ENCODE results near the gene NME7.
"Not testable (repeated sequence)": the region's sequence is repeated elsewhere in the genome, so short reads cannot be mapped to it uniquely, and the experiment has no call there.

Gene NME7

DNA sequence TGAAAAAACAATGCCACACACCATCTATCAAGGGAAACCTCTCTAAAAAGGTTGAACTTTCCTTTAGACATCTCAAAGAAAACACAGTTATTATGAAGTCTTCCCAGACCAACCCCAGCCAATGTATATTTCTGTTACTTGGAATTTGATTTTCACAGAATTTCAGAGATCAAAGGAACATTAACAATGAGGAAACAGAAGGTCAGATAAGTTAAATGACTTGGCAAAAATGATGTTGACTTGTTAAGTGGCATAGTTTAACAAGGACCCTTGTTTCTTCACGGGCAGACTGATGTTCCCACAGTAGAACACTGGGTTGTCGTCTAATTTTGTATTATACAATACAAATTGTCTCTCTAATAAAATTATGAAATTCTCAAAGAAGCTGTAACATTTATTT, 29.0 kb downstream of the NME7 start:
- no peak overlapping the region for H3K27ac ChIP-seq (ENCODE audit: low read depth, low read length)
- no peak overlapping the region for H3K4me3 ChIP-seq (ENCODE audit: low read length)
- H3K36me3 ChIP-seq (ENCODE audit: control insufficient read depth, insufficient read depth, low read length) = no peaks in the 10 kb centered on the region
- no peaks in the 10 kb centered on the region for H3K27me3 ChIP-seq (ENCODE audit: control insufficient read depth, insufficient read depth, low read length)
- H3K9ac ChIP-seq (ENCODE audit: low read length) = no peak overlapping the region
- H3K4me1 ChIP-seq (ENCODE audit: control insufficient read depth, insufficient read depth, low read length) = no peaks in the 10 kb centered on the region

DNA sequence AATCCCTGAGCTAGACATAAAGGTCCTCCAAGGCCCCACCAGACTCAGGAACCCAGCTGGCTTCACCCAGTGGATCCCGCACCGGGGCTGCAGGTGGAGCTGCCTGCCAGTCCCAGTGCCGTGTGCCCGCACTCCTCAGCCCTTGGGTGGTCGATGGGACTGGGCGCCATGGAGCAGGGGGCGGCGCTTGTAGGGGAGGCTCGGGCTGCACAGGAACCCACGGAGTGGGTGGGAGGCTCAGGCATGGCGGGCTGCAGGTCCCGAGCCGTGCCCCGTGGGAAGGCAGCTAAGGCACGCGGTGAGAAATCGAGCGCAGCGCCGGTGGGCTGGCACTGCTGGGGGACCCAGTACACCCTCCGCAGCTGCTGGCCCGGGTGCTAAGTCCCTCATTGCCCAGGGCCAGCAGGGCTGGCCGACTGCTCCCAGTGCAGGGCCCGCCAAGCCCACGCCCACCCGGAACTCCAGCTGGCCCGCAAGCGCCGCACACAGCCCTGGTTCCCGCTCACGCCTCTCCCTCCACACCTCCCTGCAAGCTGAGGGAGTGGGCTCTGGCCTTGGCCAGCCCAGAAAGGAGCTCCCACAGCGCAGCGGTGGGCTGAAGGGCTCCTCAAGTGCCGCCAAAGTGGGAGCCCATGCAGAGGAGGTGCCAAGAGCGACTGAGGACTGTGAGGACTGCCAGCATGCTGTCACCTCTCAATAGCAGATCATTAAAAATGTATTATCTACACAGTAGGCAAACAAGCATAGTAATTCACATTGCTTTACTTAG, 30.5 kb downstream of the NME7 start:
- H3K4me1 ChIP-seq (ENCODE audit: control insufficient read depth, insufficient read depth, low read length); H3K4me3 ChIP-seq (ENCODE audit: low read length); H3K9ac ChIP-seq (ENCODE audit: low read length); H3K27me3 ChIP-seq (ENCODE audit: control insufficient read depth, insufficient read depth, low read length); H3K27ac ChIP-seq (ENCODE audit: low read depth, low read length); H3K36me3 ChIP-seq (ENCODE audit: control insufficient read depth, insufficient read depth, low read length): not testable (repeated sequence)

DNA sequence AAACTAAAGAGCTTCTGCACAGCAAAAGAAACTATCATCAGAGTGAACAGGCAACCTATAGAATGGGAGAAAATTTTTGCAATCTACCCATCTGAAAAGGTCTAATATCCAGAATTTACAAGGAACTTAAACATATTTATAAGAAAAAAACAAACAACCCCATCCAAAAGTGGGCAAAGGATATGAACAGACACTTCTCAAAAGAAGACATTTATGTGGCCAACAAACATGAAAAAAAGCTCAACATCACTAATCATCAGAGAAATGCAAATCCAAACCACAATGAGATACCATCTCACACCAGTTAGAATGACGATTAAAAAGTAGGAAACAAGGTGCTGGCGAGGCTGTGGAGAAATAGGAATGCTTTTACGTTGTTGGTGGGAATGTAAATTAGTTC, 32.9 kb downstream of the NME7 start:
- not testable (repeated sequence) for H3K4me1 ChIP-seq (ENCODE audit: control insufficient read depth, insufficient read depth, low read length); H3K27me3 ChIP-seq (ENCODE audit: control insufficient read depth, insufficient read depth, low read length); H3K4me3 ChIP-seq (ENCODE audit: low read length); H3K36me3 ChIP-seq (ENCODE audit: control insufficient read depth, insufficient read depth, low read length); H3K9ac ChIP-seq (ENCODE audit: low read length); H3K27ac ChIP-seq (ENCODE audit: low read depth, low read length)

DNA sequence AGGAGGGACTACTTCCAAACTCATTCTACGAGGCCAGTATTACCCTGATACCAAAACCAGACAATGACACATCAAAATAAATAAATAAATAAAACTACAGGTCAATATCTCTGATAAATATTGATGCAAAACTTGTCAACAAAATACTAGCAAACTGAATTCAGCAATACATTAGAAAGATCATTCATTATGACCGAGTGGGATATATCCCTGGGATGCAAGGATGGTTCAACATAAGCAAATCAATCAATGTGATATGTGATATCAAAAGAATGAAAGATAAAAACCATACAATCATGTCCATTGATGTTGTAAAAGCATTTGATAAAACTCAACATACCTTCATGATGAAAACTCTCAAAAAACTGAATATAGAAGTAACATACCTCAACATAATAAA, 36.7 kb downstream of the NME7 start:
- Histone ChIP-seq H3K27me3 (ENCODE audit: control insufficient read depth, insufficient read depth, low read length) (no peaks in the 10 kb centered on the region), H3K9ac (ENCODE audit: low read length) (no peak overlapping the region), H3K4me3 (ENCODE audit: low read length) (no peak overlapping the region), H3K27ac (ENCODE audit: low read depth, low read length) (no peak overlapping the region), H3K4me1 (ENCODE audit: control insufficient read depth, insufficient read depth, low read length) (no peaks in the 10 kb centered on the region), H3K36me3 (ENCODE audit: control insufficient read depth, insufficient read depth, low read length) (no peaks in the 10 kb centered on the region)

DNA sequence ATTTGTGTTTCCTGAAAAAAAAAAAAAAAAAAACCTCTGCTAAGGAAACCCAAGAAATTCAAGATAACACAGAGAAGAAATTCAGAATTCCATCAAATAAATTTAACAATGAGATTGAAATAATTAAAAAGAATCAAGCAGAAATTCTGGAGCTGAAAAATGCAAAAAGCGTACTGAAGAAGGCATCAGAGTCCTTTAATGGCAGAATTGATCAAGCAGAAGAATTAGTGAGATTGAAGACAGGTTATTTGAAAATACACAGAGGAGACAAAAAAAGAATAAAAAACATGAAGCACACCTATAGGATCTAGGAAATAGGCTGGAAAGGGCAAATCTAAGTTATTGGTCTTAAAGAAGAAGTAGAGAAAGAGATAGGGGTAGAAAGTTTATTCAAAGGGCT, 38.2 kb downstream of the NME7 start:
- H3K9ac ChIP-seq (ENCODE audit: low read length) = no peak overlapping the region

DNA sequence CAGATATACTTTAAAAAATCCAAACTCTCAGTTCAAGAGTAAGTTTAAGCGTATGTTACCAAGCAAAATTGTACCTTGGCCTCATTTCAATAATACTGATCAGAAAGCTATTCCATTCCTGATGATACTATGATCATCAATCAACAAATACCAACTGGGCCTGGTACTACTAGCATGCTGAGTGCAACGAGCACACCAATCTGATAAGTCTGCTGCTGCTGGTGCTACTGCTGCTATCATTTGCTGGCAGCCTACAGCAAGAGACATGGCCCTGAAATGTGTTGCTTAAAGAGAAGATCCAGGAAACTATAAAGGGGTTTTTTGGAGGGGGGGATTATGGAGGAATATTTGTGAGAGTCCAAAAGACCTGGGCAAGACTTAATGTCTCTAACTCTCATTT, 39.7 kb downstream of the NME7 start:
- H3K27ac ChIP-seq (ENCODE audit: low read depth, low read length) = no peak overlapping the region

More for the DNA sequence above, 38.2 kb downstream of the NME7 start:
- H3K36me3 ChIP-seq (ENCODE audit: control insufficient read depth, insufficient read depth, low read length) = no peaks in the 10 kb centered on the region
- no peaks in the 10 kb centered on the region for H3K4me1 ChIP-seq (ENCODE audit: control insufficient read depth, insufficient read depth, low read length)
- H3K27me3 ChIP-seq (ENCODE audit: control insufficient read depth, insufficient read depth, low read length) = no peaks in the 10 kb centered on the region
- H3K4me3 ChIP-seq (ENCODE audit: low read length) = no peak overlapping the region
- no peak overlapping the region for H3K27ac ChIP-seq (ENCODE audit: low read depth, low read length)

DNA sequence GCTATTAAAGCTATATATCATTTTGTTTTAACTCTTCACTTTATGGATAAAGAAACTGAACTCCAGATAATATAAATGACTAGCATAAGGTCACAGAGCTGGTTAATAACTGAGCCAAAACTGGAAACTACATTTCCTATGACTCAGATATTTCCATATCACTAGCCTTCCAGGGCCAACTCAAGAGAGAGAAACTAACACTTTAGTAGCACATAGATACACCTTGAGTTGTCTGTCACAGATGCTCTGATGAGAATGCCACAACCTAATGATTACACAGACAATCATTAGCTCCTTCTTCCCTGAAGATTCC, 40.7 kb downstream of the NME7 start:
- H3K9ac ChIP-seq (ENCODE audit: low read length) = no peak overlapping the region
- no peak overlapping the region for H3K27ac ChIP-seq (ENCODE audit: low read depth, low read length)

More for the DNA sequence above, 39.7 kb downstream of the NME7 start:
- H3K4me3 ChIP-seq (ENCODE audit: low read length) = no peak overlapping the region
- H3K4me1 ChIP-seq (ENCODE audit: control insufficient read depth, insufficient read depth, low read length) = no peaks in the 10 kb centered on the region
- no peak overlapping the region for H3K9ac ChIP-seq (ENCODE audit: low read length)
- H3K36me3 ChIP-seq (ENCODE audit: control insufficient read depth, insufficient read depth, low read length) = no peaks in the 10 kb centered on the region
- no peaks in the 10 kb centered on the region for H3K27me3 ChIP-seq (ENCODE audit: control insufficient read depth, insufficient read depth, low read length)

DNA sequence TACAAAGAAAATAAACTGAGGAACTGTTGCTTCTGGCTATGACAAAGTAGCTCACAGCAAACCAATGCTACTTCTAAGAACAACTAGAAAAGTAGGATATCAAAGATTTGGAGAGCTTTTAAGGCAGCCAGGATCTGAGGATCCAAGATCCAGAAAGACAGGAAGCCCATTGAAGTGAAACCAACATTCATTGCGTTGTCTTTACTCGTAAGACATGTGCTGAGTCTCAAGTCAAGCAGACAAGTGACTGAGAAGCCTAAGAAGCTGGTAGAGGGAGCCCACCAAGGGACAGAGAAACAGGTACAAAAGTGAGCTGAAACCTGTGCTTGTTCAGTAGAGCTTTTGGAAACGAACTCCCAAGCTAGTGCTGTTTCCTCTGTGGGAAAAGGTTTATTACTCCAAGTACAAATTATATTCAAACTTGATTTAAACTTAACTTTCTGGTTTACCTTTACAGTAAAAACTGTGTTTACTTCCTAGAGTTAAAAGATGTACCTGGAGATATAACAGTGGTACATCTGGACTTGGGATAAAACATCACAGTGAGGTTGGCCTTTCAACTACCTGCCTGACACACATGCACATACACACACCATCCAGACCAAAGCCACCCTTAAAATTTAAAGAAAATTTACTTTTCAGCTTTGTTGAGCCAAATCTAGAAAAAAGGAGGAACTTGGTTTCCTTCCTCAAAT, 41.2 kb downstream of the NME7 start:
- Histone ChIP-seq H3K27me3 (ENCODE audit: control insufficient read depth, insufficient read depth, low read length) (no peaks in the 10 kb centered on the region), H3K4me3 (ENCODE audit: low read length) (no peak overlapping the region), H3K4me1 (ENCODE audit: control insufficient read depth, insufficient read depth, low read length) (no peaks in the 10 kb centered on the region), H3K36me3 (ENCODE audit: control insufficient read depth, insufficient read depth, low read length) (no peaks in the 10 kb centered on the region), H3K9ac (ENCODE audit: low read length) (no peak overlapping the region), H3K27ac (ENCODE audit: low read depth, low read length) (no peak overlapping the region)

More for the DNA sequence above, 40.7 kb downstream of the NME7 start:
- H3K4me1 ChIP-seq (ENCODE audit: control insufficient read depth, insufficient read depth, low read length) = no peaks in the 10 kb centered on the region
- no peak overlapping the region for H3K4me3 ChIP-seq (ENCODE audit: low read length)
- H3K36me3 ChIP-seq (ENCODE audit: control insufficient read depth, insufficient read depth, low read length) = no peaks in the 10 kb centered on the region
- no peaks in the 10 kb centered on the region for H3K27me3 ChIP-seq (ENCODE audit: control insufficient read depth, insufficient read depth, low read length)

DNA sequence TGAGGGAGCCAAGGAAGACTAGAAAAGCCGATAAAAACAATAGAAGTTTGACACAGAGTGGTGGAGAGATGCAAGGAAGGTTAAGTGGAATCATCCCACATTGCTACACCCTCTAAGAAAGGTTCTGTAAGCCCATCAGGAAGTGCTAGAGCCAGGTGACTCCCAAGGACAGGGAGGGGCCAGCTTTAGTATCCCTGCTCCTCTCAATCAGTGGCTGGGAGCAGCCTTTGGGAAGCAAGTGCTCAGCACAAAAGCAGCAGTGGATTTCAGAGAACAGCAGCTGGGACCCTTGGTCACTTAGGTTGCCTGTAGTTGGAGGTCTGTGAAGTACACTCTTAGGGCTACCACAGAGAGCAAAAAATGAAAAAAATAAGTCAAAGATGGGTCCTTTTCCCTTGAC, 42.5 kb downstream of the NME7 start:
- H3K27me3 ChIP-seq (ENCODE audit: control insufficient read depth, insufficient read depth, low read length) = no peaks in the 10 kb centered on the region
- H3K27ac ChIP-seq (ENCODE audit: low read depth, low read length) = no peak overlapping the region
- H3K4me3 ChIP-seq (ENCODE audit: low read length) = no peak overlapping the region
- no peak overlapping the region for H3K9ac ChIP-seq (ENCODE audit: low read length)
- no peaks in the 10 kb centered on the region for H3K4me1 ChIP-seq (ENCODE audit: control insufficient read depth, insufficient read depth, low read length)
- no peaks in the 10 kb centered on the region for H3K36me3 ChIP-seq (ENCODE audit: control insufficient read depth, insufficient read depth, low read length)

DNA sequence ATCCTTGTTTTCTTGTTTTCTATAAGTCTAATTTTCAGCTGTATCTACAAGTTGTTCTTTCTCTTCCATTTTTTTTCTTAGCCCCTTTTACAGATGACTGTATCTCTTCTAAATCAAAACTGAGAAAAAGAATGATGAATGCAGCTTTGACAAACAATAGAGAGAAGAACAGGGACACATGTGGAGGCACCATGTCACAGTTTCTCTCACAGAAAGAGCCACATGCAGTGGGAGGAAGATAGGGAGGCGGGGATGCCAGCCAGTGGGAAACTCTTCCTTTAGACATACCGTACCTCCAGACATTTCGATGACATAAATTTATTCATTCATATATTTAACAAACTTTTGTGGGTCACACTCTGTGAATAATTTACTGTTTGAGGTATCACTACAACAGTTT, 45.5 kb downstream of the NME7 start:
- Histone ChIP-seq H3K4me3 (ENCODE audit: low read length) (no peak overlapping the region), H3K36me3 (ENCODE audit: control insufficient read depth, insufficient read depth, low read length) (no peaks in the 10 kb centered on the region), H3K4me1 (ENCODE audit: control insufficient read depth, insufficient read depth, low read length) (no peaks in the 10 kb centered on the region), H3K27ac (ENCODE audit: low read depth, low read length) (no peak overlapping the region), H3K27me3 (ENCODE audit: control insufficient read depth, insufficient read depth, low read length) (no peaks in the 10 kb centered on the region), H3K9ac (ENCODE audit: low read length) (no peak overlapping the region)

DNA sequence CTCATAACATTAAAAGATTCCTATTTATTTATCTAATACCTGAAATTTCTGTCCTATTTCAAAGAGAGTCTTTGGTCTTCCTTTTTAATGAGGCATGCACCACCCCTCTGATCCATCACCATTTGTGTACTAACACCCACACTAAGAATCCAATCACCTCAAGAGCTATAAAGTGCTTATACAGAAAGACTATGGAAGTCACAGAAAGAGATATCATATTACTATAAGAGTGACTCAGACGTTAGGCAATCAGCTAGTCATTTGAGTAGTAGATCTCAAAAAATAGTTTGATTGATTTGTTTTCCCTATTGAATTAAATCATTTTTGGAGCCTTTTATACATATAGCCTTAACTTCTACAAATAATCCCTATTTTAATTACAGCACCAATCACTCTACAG, 46.1 kb downstream of the NME7 start:
- no peak overlapping the region for H3K9ac ChIP-seq (ENCODE audit: low read length)
- H3K4me1 ChIP-seq (ENCODE audit: control insufficient read depth, insufficient read depth, low read length) = no peaks in the 10 kb centered on the region
- H3K27ac ChIP-seq (ENCODE audit: low read depth, low read length) = no peak overlapping the region
- no peaks in the 10 kb centered on the region for H3K36me3 ChIP-seq (ENCODE audit: control insufficient read depth, insufficient read depth, low read length)
- H3K27me3 ChIP-seq (ENCODE audit: control insufficient read depth, insufficient read depth, low read length) = no peaks in the 10 kb centered on the region
- no peak overlapping the region for H3K4me3 ChIP-seq (ENCODE audit: low read length)

DNA sequence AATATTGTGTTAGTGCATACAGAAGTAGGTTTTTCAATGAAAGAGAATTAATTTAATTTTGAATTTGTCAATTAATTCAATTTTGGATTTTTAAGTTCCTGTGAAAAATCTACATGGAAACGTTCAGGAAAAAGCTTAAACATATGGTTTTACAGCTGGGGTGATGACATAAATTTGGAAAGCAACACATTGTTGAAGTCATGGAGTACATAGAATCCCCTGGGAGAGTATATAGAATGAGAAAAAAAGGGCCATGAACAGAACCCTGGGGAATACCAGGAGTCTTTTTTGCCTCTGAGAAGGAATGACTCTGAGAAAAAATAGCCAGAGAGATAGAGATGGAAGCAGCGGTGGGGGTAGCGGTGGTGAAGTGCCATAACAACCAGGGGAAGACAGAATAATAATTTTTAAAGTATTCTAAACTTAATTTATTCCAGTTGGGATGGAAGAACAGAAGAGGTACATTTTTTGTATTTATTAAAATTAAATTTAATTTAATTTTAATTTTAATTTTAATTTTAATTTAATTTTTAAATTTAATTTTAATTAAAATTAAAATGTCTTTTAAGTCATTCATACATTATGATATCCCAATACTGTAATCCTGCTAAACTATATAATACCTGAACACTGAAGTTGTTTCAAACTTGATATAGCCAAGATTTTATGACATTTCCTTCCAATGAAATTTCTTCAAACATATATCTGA, 48.9 kb downstream of the NME7 start:
- H3K27ac ChIP-seq (ENCODE audit: low read depth, low read length) = no peak overlapping the region

More for the DNA sequence above, 48.9 kb downstream of the NME7 start:
- H3K4me3 ChIP-seq (ENCODE audit: low read length) = no peak overlapping the region
- no peaks in the 10 kb centered on the region for H3K36me3 ChIP-seq (ENCODE audit: control insufficient read depth, insufficient read depth, low read length)
- H3K4me1 ChIP-seq (ENCODE audit: control insufficient read depth, insufficient read depth, low read length) = no peaks in the 10 kb centered on the region
- H3K9ac ChIP-seq (ENCODE audit: low read length) = no peak overlapping the region
- H3K27me3 ChIP-seq (ENCODE audit: control insufficient read depth, insufficient read depth, low read length) = no peaks in the 10 kb centered on the region

Data from rectal smooth muscle tissue (tissue), 1 donor.